AG04450 (cell line): ENCODE measurements around the gene PPP1R37. TPM values are rescaled to one million over a fixed set of nuclear protein-coding genes. Genes with fewer than 3 reads are reported as not detected.

Experiments
- CTCF ChIA-PET: fragments of 300-600, 350-600 bp; formaldehyde crosslinking; extraction: SDS; loops from one replicate; lab custom pipeline; 2022; ENCODE audit warnings: antibody characterized with exemption, inconsistent platforms; lab: Charles Lee
- POLR2A ChIA-PET: fragments of 350-600 bp; formaldehyde crosslinking; extraction: SDS; loops from one replicate; lab custom pipeline; 2021; ENCODE audit warnings: antibody characterized with exemption, inconsistent platforms; lab: Yijun Ruan, JAX
- DNase-seq: peaks from one replicate; pipeline ENCODE4 v3.0.0-alpha.2; 2011; ENCODE audit warnings: low read depth, low spot score
- H3K27ac ChIP-seq: one replicate; pipeline ENCODE4 v1.5.1; 2012; ENCODE audit warnings: low read depth, low read length, control low read depth
- H3K27me3 ChIP-seq: one replicate; pipeline ENCODE4 v1.6.0; 2012; ENCODE audit warnings: low read length; ENCODE audit not compliant: control insufficient read depth, insufficient read depth
- H3K4me3 ChIP-seq: 2 replicates; pipeline ENCODE4 v1.5.1; 2011; ENCODE audit warnings: mild to moderate bottlenecking, low read depth, low read length, control low read depth
- H3K9me3 ChIP-seq: 2 replicates; pipeline ENCODE4 v1.5.1; 2012; ENCODE audit warnings: low read length; ENCODE audit not compliant: control insufficient read depth, insufficient read depth
- polyA plus RNA-seq: library from polyadenylated mRNA; depleted of rRNA; stranded (reverse); fragments of >200 nt; gene quantifications from 2 replicates; pipeline ENCODE4 v1.2.3, GENCODE V29; 2011
- TF ChIP-seq, protein P1 (sequence below): IDR thresholded peaks from 2 replicates; pipeline ENCODE4 v1.5.1; 2011; ENCODE audit warnings: low read depth, low read length, control low read depth, inconsistent platforms

PPP1R37 gene
- polyA plus RNA-seq, 1 experiment = 8.6 TPM

DNA sequence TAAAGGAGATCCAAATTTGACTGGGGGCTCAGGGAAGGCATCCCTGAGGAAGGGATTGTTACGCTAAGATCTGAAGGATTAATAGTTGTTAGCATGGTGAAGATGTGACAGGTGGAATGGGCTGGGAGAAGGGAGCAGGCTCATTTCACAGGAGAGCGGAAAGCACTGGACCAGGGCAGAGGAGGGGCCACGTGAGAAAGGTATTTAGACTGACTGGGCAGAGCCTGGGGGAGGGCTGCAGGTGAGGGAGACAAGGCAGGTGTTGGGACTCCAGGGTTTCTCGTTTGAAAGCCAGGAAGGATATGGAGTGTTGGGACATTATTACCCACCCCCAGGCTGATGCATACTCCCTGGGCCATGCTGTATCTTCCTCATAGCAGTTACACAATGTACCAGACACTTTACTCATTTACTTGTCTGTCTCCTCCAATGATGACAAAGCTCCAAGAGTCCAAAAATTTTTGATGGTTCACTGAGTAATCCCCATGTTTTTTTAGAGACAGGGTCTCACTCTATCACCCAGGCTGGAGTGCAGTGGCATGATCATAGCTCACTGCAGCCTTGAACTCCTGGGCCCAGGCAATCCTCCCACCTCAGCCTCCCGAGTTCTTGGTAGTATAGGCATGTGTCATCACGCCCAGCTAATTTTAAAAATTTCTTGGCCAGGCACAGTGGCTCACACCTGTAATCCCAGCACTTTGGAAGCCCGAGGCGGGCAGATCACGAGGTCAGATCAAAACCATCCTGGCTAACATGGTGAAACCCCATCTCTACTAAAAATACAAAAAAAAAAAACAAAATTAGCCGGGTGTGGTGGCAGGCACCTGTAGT lies 82.8 kb downstream of the PPP1R37 start:
- Histone ChIP-seq H3K9me3 (no peaks in the 10 kb centered on the region; the same call in 1 of the 2 replicates), H3K27ac (no peak overlapping the region), H3K4me3 (no peak overlapping the region), H3K27me3 (no peaks in the 10 kb centered on the region)
- POLR2A ChIA-PET = no interaction called here
- CTCF ChIA-PET = no interaction called here
- no peak for DNase-seq
- TF ChIP-seq, protein P1, sequence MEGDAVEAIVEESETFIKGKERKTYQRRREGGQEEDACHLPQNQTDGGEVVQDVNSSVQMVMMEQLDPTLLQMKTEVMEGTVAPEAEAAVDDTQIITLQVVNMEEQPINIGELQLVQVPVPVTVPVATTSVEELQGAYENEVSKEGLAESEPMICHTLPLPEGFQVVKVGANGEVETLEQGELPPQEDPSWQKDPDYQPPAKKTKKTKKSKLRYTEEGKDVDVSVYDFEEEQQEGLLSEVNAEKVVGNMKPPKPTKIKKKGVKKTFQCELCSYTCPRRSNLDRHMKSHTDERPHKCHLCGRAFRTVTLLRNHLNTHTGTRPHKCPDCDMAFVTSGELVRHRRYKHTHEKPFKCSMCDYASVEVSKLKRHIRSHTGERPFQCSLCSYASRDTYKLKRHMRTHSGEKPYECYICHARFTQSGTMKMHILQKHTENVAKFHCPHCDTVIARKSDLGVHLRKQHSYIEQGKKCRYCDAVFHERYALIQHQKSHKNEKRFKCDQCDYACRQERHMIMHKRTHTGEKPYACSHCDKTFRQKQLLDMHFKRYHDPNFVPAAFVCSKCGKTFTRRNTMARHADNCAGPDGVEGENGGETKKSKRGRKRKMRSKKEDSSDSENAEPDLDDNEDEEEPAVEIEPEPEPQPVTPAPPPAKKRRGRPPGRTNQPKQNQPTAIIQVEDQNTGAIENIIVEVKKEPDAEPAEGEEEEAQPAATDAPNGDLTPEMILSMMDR = no peak

DNA sequence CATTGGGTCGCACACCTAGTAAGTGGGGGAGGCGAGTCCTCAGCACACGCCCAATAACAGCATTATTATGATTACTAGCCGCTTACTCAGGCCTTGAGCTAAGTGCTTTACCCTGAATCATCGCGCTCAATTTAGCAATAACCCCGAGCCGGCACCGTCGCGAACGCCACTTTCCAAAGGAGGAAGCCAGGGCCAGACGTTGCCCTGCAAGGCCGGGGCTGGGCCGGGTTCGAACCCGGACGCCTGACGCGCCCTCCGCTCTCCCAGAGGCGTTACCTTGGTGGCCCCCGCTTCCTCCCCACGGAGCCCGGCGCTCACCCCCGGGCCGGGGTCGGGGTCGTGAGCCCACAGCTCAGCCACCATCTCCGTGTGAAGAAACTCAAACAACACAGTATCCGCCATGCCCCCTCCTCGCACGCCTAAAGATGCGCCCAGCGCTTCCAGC lies 84.9 kb downstream of the PPP1R37 start, which contains the start of gene TRAPPC6A:
Gene TRAPPC6A, minus strand, starts transcription at position 421 of the 445 bp plus-strand sequence. Its CDS starts 19 bp downstream, at position 402.
- peak within 1 kb of the TSS; percentile 97 for H3K27ac ChIP-seq
- POLR2A ChIA-PET = interaction anchor here (0.8 to 2.0 kb wide), 8 partner anchors 10 to 223 kb away, joined by 3 to 10 read pairs (median 4); no protein-coding TSS in a partner anchor
- DNase-seq = no peak
- no peaks in the 10 kb centered on the region for H3K27me3 ChIP-seq
- H3K9me3 ChIP-seq = no peaks in the 10 kb centered on the region; the same call in 1 of the 2 replicates
- TF ChIP-seq, protein P1 = no peak
- H3K4me3 ChIP-seq = peak within 1 kb of the TSS; percentile 97
- CTCF ChIA-PET = interaction anchor here (0.7 to 2.1 kb wide), 3 partner anchors 9 to 72 kb away, joined by 3 to 5 read pairs (median 4); no protein-coding TSS in a partner anchor

DNA sequence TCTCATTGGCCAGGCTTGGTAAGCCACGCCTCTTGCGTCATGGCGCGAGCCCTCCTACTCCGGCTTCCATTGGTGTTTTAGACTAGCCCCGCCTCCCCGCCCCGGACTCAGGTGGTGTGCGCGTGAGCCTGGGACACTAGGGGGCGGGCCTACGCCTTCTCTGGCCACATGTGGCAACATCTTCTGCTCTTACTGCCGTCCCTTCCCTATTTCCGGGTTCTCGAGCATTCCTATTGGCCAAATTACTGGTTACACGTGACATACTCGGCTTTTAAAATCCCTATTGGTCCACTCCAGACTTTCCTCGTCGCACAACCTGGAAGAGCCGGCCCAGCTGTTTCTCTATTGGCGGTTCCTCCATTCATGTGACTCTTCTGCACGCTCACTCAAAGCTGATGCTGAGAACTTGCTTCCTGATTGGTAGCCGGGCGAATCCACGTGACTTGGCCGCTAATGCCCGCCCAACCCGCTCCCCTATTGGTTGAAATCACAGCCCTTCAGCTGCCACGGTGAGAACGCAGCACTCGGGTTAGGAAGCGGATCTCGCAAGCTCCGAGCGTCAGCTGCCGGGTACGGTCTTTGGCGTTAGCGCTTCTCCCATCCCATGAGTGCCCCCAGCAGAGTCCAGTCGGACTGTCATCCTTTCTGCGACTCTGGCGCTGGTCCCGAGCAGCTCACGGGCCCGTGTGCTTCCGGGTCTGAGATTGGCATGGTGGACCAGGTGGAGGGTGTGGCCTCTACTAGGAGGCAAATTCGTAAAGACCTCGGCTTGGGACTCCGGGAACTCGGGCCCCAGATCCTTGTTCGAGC lies 85.5 kb downstream of the PPP1R37 start, which contains the start of gene BLOC1S3:
Gene BLOC1S3, plus strand, starts transcription at position 523 of the 810 bp plus-strand sequence. CDS start 513 bp downstream, outside the sequence.
- H3K4me3 ChIP-seq = peak within 1 kb of the TSS; percentile 97
- ChIA-PET POLR2A (interaction anchor here (0.6 to 2.0 kb wide), 11 partner anchors 11 to 224 kb away, joined by 3 to 10 read pairs (median 4); no protein-coding TSS in a partner anchor), CTCF (interaction anchor here (0.7 to 2.1 kb wide), 3 partner anchors 9 to 71 kb away, joined by 3 to 5 read pairs (median 4); no protein-coding TSS in a partner anchor)
- no peaks in the 10 kb centered on the region; the same call in 1 of the 2 replicates for H3K9me3 ChIP-seq
- H3K27me3 ChIP-seq = no peaks in the 10 kb centered on the region
- DNase-seq = peak; percentile 100
- TF ChIP-seq, protein P1 = peak; percentile 36; the same call in 1 of the 2 replicates
- peak within 1 kb of the TSS; percentile 97 for H3K27ac ChIP-seq

DNA sequence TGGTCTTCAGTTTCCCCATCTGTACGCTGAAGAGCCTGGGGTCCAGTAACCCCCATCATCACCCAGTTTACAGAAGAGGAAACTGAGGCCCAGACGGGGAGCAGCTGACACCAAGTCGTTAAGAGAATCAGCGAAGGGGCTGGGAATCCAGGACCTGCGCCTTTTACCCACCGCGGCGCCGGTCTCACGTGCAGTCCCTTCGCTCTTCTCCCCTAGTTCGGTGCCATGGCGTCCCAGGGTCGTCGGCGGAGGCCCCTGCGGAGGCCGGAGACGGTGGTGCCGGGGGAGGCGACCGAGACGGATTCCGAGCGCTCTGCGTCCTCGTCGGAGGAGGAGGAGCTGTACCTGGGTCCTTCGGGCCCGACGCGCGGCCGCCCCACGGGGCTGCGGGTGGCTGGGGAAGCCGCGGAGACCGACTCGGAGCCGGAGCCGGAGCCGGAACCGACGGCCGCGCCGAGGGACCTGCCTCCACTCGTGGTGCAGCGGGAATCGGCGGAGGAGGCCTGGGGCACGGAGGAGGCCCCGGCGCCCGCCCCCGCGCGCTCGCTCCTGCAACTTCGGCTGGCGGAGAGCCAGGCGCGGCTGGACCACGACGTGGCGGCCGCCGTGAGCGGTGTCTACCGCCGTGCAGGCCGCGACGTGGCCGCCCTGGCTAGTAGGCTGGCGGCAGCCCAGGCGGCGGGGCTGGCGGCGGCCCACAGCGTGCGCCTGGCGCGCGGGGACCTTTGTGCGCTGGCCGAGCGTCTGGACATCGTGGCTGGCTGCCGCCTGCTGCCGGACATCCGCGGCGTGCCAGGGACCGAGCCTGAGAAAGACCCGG lies 86.3 kb downstream of the PPP1R37 start:
- Histone ChIP-seq H3K27ac (peak overlapping the region; percentile 90), H3K4me3 (peak overlapping the region; percentile 97), H3K27me3 (no peaks in the 10 kb centered on the region), H3K9me3 (no peaks in the 10 kb centered on the region; the same call in 1 of the 2 replicates)
- CTCF ChIA-PET = interaction anchor here (1.4 kb wide), 1 partner anchor 67 kb away, joined by 4 read pairs; no protein-coding TSS in a partner anchor
- TF ChIP-seq, protein P1 = no peak
- POLR2A ChIA-PET = interaction anchor here (0.9 to 2.0 kb wide), 5 partner anchors 14 to 147 kb away, joined by 3 to 10 read pairs (median 4); no protein-coding TSS in a partner anchor
- no peak for DNase-seq
